NCI-H1930 (cell line): ENCODE measurements around the gene NACC1.

Experiments
- DNase-seq, 2 experiments: peaks; one replicate each; lab custom pipeline; 2025; lab: John Stamatoyannopoulos, UW

Gene NACC1

GRCh38 chr19:13100031-13100588 is 18.0 kb upstream of the NACC1 start:
- DNase-seq: no peak

- no peak for DNase-seq
Measured at GRCh38 chr19:13100841-13101589, 17.0 kb upstream of the NACC1 start.

- DNase-seq: no peak
Measured at GRCh38 chr19:13101590-13102415, 16.3 kb upstream of the NACC1 start.

GRCh38 chr19:13102416-13102665 is 15.7 kb upstream of the NACC1 start:
- no peak for DNase-seq

GRCh38 chr19:13102666-13103580 is 15.1 kb upstream of the NACC1 start, which contains the start of gene LYL1:
Gene LYL1, minus strand, starts transcription at chr19:13102858. Its CDS starts 1,687 bp downstream, at chr19:13101171.
- DNase-seq: no peak

- no peak for DNase-seq
Measured at GRCh38 chr19:13103581-13104359, 14.3 kb upstream of the NACC1 start.

- DNase-seq: no peak
Measured at GRCh38 chr19:13104360-13104847, 13.7 kb upstream of the NACC1 start.

- DNase-seq: no peak
Measured at GRCh38 chr19:13104848-13105711, 13.0 kb upstream of the NACC1 start.

GRCh38 chr19:13109361-13110098 is 8.5 kb upstream of the NACC1 start:
- DNase-seq: no peak

- no peak for DNase-seq
Measured at GRCh38 chr19:13110099-13110610, 7.9 kb upstream of the NACC1 start.

GRCh38 chr19:13112555-13112954 is 5.5 kb upstream of the NACC1 start:
- no peak for DNase-seq

- DNase-seq: no peak
Measured at GRCh38 chr19:13115936-13116281, 2.2 kb upstream of the NACC1 start.

GRCh38 chr19:13116282-13117175 is 1.5 kb upstream of the NACC1 start, which contains the start of gene TRMT1:
Gene TRMT1, minus strand, starts transcription at chr19:13116740. Its CDS starts 341 bp downstream, at chr19:13116399.
- peak; percentile 71 to 88 for DNase-seq

- no peak for DNase-seq
Measured at GRCh38 chr19:13117176-13117771, 790 bp upstream of the NACC1 start.

- DNase-seq: no peak
Measured at GRCh38 chr19:13118424-13119193, 545 bp downstream of the NACC1 start.

GRCh38 chr19:13119627-13120026 is 1.6 kb downstream of the NACC1 start:
- no peak for DNase-seq

GRCh38 chr19:13120031-13120430 is 2.0 kb downstream of the NACC1 start:
- no peak for DNase-seq
